ENCODE results near the gene SLC16A5. TPM values are rescaled to one million over a fixed set of nuclear protein-coding genes. Genes with fewer than 3 reads are reported as not detected.
"Not testable (repeated sequence)": the region's sequence is repeated elsewhere in the genome, so short reads cannot be mapped to it uniquely, and the experiment has no call there.

SLC16A5 gene
- total RNA-seq, 3 donors from 2014 or later (not counting 1 experiment from before 2014, with no cell fraction given) = 6.3 to 11.2 (median 10.0) TPM

DNA sequence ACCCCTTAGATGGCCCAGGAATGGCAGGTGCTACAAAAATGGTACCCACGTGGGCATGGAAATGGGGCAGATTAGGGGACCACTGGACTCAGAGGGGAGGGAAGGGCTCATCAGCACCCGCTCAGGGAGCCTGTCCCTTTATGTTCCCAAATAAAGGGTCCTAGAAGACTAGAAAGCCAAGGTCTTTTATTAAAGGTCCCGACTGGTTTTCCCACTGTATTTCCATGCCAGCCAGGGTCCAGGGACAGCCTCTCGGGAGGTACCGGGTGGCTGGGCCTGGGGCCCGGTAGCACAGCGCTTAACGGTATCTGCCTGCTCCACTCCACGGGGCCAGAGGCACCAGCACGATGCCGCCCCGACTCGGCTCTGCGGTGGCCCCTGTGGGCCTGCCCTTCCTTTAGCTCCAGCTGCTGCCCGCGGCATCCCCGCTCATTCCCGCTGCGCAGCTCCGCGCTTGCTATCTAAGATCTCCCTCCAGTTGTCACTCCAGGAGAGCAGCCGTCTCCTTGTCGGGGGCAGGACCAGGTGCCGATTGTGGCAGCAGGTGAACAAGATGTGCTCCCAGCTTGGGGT, 42.4 kb downstream of the SLC16A5 start:
- no peak overlapping the region for H3K4me3 ChIP-seq (ENCODE audit: low read length)
- peak overlapping the region; percentile 84 to 89 for H3K27ac Mint-ChIP-seq
- no peaks in the 10 kb centered on the region for H3K9me3 Mint-ChIP-seq

DNA sequence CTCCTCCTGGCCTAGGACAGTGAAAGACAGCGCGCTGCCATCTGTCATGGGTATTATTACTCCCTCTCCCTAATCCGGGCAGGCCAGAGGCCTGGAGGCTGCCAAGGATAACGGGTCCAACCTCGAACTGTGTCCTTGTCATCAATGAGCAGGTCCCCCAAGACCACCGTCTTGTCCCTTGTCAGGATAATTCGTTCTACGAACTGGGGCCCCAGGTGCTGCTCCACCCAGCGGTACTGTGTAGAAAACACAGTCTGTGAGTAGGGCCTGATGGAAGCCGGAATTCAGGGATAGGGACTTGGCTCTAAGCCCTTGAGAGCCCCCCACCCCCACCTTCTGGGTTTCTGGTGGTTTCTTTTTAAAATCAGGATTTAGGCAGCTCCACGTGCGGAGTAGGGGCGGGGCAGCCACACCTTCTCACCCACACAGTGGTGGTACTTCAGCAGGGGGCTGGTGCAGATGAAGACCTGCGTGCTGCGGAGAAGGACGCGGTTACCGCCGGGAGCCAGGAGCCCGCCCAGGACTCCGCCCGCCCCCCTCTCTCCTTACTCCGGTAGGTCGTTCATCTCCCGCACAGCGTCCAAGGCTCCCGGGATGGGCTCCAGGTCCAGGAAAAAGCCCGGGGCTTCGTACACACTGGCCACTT, 43.0 kb downstream of the SLC16A5 start:
- Mint-ChIP-seq H3K9me3 (no peaks in the 10 kb centered on the region), H3K27ac (peak overlapping the region; percentile 84 to 89), H3K4me1 (peaks cover 13 to 23% of the 10 kb centered on the region in 2 donors), H3K4me3 (peak overlapping the region; percentile 89), H3K36me3 (no peaks in the 10 kb centered on the region), H3K27me3 (ENCODE audit: low read depth in 2 of 2) (no peaks in the 10 kb centered on the region)
- Histone ChIP-seq H3K4me1 (ENCODE audit: control insufficient read depth, insufficient read depth, low read length) (peaks cover 26% of the 10 kb centered on the region), H3K27ac (ENCODE audit: low read length) (peak overlapping the region; percentile 71), H3K27me3 (ENCODE audit: control insufficient read depth, insufficient read depth, low read length) (no peaks in the 10 kb centered on the region), H3K36me3 (ENCODE audit: control insufficient read depth, insufficient read depth, low read length) (peaks cover 9% of the 10 kb centered on the region), H3K4me3 (ENCODE audit: low read length) (peak overlapping the region; percentile 83), H3K9me3 (ENCODE audit: control insufficient read depth, insufficient read depth, low read length) (no peaks in the 10 kb centered on the region)
- 16% methylated on average over 27 of the region's 29 CpGs for WGBS (ENCODE audit: insufficient coverage)
- TF ChIP-seq, protein P1, sequence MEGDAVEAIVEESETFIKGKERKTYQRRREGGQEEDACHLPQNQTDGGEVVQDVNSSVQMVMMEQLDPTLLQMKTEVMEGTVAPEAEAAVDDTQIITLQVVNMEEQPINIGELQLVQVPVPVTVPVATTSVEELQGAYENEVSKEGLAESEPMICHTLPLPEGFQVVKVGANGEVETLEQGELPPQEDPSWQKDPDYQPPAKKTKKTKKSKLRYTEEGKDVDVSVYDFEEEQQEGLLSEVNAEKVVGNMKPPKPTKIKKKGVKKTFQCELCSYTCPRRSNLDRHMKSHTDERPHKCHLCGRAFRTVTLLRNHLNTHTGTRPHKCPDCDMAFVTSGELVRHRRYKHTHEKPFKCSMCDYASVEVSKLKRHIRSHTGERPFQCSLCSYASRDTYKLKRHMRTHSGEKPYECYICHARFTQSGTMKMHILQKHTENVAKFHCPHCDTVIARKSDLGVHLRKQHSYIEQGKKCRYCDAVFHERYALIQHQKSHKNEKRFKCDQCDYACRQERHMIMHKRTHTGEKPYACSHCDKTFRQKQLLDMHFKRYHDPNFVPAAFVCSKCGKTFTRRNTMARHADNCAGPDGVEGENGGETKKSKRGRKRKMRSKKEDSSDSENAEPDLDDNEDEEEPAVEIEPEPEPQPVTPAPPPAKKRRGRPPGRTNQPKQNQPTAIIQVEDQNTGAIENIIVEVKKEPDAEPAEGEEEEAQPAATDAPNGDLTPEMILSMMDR (IDR thresholded peaks at IDR 0.05) = no peak
- peak; percentile 46 to 54 (median 49) for ATAC-seq
- intact Hi-C loops (cut with micrococcal nuclease) = loop anchor here (2.0 to 5.0 kb wide), 2 partner anchors 16 to 42 kb away; no protein-coding TSS in a partner anchor
- peak; percentile 28 to 71 for DNase-seq

More for the DNA sequence above, 42.4 kb downstream of the SLC16A5 start:
- Histone ChIP-seq H3K9me3 (ENCODE audit: control insufficient read depth, insufficient read depth, low read length) (no peaks in the 10 kb centered on the region), H3K27me3 (ENCODE audit: control insufficient read depth, insufficient read depth, low read length) (no peaks in the 10 kb centered on the region), H3K36me3 (ENCODE audit: control insufficient read depth, insufficient read depth, low read length) (peaks cover 9% of the 10 kb centered on the region), H3K27ac (ENCODE audit: low read length) (peak overlapping the region; percentile 71), H3K4me1 (ENCODE audit: control insufficient read depth, insufficient read depth, low read length) (peaks cover 32% of the 10 kb centered on the region)
- H3K4me1 Mint-ChIP-seq = peaks cover 17 to 26% of the 10 kb centered on the region in 2 donors
- H3K4me3 Mint-ChIP-seq = peak overlapping the region; percentile 89
- ATAC-seq (no peak), DNase-seq (peak in 1 of 2 donors; percentile 10)
- 89% methylated on average over 24 of the region's 24 CpGs for WGBS (ENCODE audit: insufficient coverage)
- H3K36me3 Mint-ChIP-seq = no peaks in the 10 kb centered on the region
- no peaks in the 10 kb centered on the region for H3K27me3 Mint-ChIP-seq (ENCODE audit: low read depth in 2 of 2)
- intact Hi-C loops (cut with micrococcal nuclease) = loop anchor here (2.0 to 5.0 kb wide), 2 partner anchors 15 to 42 kb away; no protein-coding TSS in a partner anchor
- TF ChIP-seq, protein P1 (IDR thresholded peaks at IDR 0.05) = no peak

DNA sequence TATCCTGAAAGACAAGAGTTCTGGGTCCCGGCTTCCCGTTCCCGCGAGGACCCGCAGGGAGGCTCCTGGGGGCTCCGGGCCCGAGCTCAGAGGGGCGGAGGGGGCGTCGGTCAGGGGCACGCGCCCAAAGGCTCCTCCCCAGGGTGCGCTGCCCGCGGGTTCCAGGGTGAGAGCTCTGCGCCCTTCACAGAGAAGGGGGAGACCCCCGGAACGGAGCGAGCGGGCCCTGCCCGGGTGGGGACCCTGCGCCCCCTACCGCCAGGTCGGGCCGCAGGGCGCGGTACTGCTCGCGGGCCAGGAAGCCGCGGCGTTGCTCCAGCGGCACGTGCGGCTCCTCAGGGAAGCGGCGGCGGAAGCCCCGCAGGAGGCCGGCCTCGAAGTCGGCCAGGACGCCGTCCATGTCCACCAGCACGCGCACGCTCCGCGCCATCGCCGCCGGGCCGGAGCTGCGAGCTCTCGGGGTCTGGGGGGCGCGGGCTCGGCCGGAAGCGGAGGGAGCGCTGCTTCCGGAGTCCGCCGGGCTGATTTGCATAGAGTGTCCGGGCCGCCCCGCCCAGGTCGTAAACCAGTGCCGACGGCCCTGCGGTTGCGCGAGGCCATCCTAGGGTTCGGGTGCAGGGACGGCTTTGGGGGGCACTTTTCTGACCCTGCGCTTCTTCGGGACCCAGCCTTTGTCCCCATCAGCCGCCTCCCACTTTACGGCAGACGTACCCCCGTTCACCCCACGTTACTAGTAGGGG, 43.7 kb downstream of the SLC16A5 start, which contains the start of gene NT5C:
NT5C (minus strand) TSS at position 465 of the 740 bp plus-strand sequence; CDS start at position 430, 35 bp downstream.
- TF ChIP-seq, protein P1 (IDR thresholded peaks at IDR 0.05) = peak; percentile 50
- H3K27ac Mint-ChIP-seq = peak within 1 kb of the TSS; percentile 84 to 89
- peak within 1 kb of the TSS; percentile 71 for H3K27ac ChIP-seq (ENCODE audit: low read length)
- no peaks in the 10 kb centered on the region for H3K27me3 Mint-ChIP-seq (ENCODE audit: low read depth in 2 of 2)
- peaks cover 7 to 18% of the 10 kb centered on the region in 2 donors for H3K4me1 Mint-ChIP-seq
- H3K9me3 Mint-ChIP-seq = no peaks in the 10 kb centered on the region
- no peaks in the 10 kb centered on the region for H3K36me3 Mint-ChIP-seq
- peaks cover 21% of the 10 kb centered on the region for H3K4me1 ChIP-seq (ENCODE audit: control insufficient read depth, insufficient read depth, low read length)
- H3K9me3 ChIP-seq (ENCODE audit: control insufficient read depth, insufficient read depth, low read length) = no peaks in the 10 kb centered on the region
- peaks cover 9% of the 10 kb centered on the region for H3K36me3 ChIP-seq (ENCODE audit: control insufficient read depth, insufficient read depth, low read length)
- DNase-seq (peak; percentile 70 to 78), ATAC-seq (peak; percentile 84 to 88 (median 86))
- intact Hi-C loops (cut with micrococcal nuclease) = loop anchor here (2.0 to 5.0 kb wide), 2 partner anchors 17 to 41 kb away; no protein-coding TSS in a partner anchor
- H3K4me3 ChIP-seq (ENCODE audit: low read length) = peak within 1 kb of the TSS; percentile 83
- under 1% methylated on average over 82 of the region's 82 CpGs for WGBS (ENCODE audit: insufficient coverage)
- H3K27me3 ChIP-seq (ENCODE audit: control insufficient read depth, insufficient read depth, low read length) = no peaks in the 10 kb centered on the region
- peak within 1 kb of the TSS; percentile 89 for H3K4me3 Mint-ChIP-seq

DNA sequence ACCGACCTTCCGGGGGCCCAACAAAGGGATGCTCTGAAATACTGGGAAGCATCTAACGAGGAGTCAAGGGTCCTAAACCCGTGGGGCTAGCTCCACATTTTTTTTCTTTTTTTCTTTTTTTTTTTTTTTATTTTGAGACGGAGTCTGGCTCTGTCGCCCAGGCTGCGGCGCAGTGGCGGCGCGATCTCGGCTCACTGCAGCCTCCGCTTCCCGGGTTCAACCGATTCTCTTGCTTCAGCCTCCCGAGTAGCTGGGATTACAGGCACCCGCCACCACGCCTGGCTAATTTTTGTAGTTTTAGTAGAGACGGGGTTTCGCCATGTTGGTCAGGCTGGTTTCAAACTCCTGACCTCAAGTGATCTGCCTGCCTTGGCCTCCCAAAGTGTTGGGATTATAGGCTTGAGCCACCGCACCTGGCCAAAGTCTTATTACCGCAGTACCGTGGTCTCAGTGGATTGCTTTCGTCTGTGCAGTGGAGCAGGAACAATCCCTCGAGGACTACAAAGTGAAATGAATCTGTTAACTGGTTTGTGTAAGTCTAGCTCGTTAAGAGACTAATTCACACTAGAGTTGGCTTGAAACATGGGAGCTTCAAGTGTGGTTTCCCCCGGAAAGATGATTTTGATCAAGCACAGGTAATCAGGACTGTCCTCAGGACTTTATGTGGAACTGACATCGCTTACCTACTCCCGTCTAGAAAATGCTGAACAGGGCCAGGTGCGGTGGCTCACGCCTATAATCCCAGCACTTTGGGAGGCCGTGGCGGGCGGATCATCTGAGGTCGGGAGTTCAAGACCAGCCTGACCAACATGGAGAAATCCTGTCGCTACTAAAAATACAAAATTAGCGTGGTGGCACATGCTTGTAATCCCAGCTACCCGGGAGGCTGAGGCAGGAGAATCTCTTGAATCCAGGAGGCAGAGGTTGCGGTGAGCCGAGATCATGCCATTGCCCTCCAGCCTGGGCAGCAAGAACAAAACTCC, 44.6 kb downstream of the SLC16A5 start:
- Mint-ChIP-seq H3K4me3 (peak overlapping the region; percentile 86), H3K27ac (peak overlapping the region; percentile 53 to 89), H3K4me1 (peaks cover 7 to 18% of the 10 kb centered on the region in 2 donors)
- not testable (repeated sequence) for H3K9me3 ChIP-seq (ENCODE audit: control insufficient read depth, insufficient read depth, low read length); H3K27me3 ChIP-seq (ENCODE audit: control insufficient read depth, insufficient read depth, low read length); H3K27me3 Mint-ChIP-seq (ENCODE audit: low read depth in 2 of 2); ATAC-seq; H3K36me3 Mint-ChIP-seq; H3K9me3 Mint-ChIP-seq; H3K36me3 ChIP-seq (ENCODE audit: control insufficient read depth, insufficient read depth, low read length)
- peaks cover 21% of the 10 kb centered on the region for H3K4me1 ChIP-seq (ENCODE audit: control insufficient read depth, insufficient read depth, low read length)
- intact Hi-C loops (cut with micrococcal nuclease) = loop anchor here (5.0 kb wide), 1 partner anchor 40 kb away; no protein-coding TSS in a partner anchor
- 74% methylated on average over 40 of the region's 40 CpGs for WGBS (ENCODE audit: insufficient coverage)
- peak overlapping the region; percentile 66 for H3K27ac ChIP-seq (ENCODE audit: low read length)
- DNase-seq = peak in 1 of 2 donors; percentile 14
- peak overlapping the region; percentile 83 for H3K4me3 ChIP-seq (ENCODE audit: low read length)

Data from natural killer cell (primary cell).